ENCODE results near the gene ADGRA3.
"Not testable (repeated sequence)": the region's sequence is repeated elsewhere in the genome, so short reads cannot be mapped to it uniquely, and the experiment has no call there.

The ADGRA3 gene

GRCh38 chr4:22477813-22478182 lies 38.1 kb downstream of the ADGRA3 start:
- no peaks in the 10 kb centered on the region for H3K9me3 ChIP-seq (ENCODE audit: severe bottlenecking)
- H3K27me3 ChIP-seq (ENCODE audit: insufficient read depth, low read depth, severe bottlenecking) = no peaks in the 10 kb centered on the region
- DNase-seq = no peak
- H3K27ac ChIP-seq = no peak overlapping the region
- no peak overlapping the region for H3K4me3 ChIP-seq (ENCODE audit: low read depth, low read length)
- peaks cover 10% of the 10 kb centered on the region for H3K36me3 ChIP-seq
- TF ChIP-seq CTCF (IDR thresholded peaks at IDR 0.05; ENCODE audit: low read depth, low read length) = no peak

GRCh38 chr4:22477136-22477812 lies 38.6 kb downstream of the ADGRA3 start:
- no peaks in the 10 kb centered on the region for H3K9me3 ChIP-seq (ENCODE audit: severe bottlenecking)
- peaks cover 10% of the 10 kb centered on the region for H3K36me3 ChIP-seq
- H3K27me3 ChIP-seq (ENCODE audit: insufficient read depth, low read depth, severe bottlenecking) = no peaks in the 10 kb centered on the region
- TF ChIP-seq CTCF (IDR thresholded peaks at IDR 0.05; ENCODE audit: low read depth, low read length) = no peak
- DNase-seq = no peak
- H3K27ac ChIP-seq = no peak overlapping the region
- H3K4me3 ChIP-seq (ENCODE audit: low read depth, low read length) = no peak overlapping the region

GRCh38 chr4:22476011-22476410 lies 39.9 kb downstream of the ADGRA3 start:
- H3K4me3 ChIP-seq (ENCODE audit: low read depth, low read length) = no peak overlapping the region

GRCh38 chr4:22475311-22475646 lies 40.6 kb downstream of the ADGRA3 start:
- H3K36me3 ChIP-seq = peaks cover 27% of the 10 kb centered on the region
- H3K4me3 ChIP-seq (ENCODE audit: low read depth, low read length); H3K27ac ChIP-seq; DNase-seq; H3K9me3 ChIP-seq (ENCODE audit: severe bottlenecking); H3K27me3 ChIP-seq (ENCODE audit: insufficient read depth, low read depth, severe bottlenecking): not testable (repeated sequence)

More at GRCh38 chr4:22476011-22476410, 39.9 kb downstream of the ADGRA3 start:
- no peak for DNase-seq
- no peak for TF ChIP-seq CTCF (IDR thresholded peaks at IDR 0.05; ENCODE audit: low read depth, low read length)
- no peaks in the 10 kb centered on the region for H3K27me3 ChIP-seq (ENCODE audit: insufficient read depth, low read depth, severe bottlenecking)
- no peaks in the 10 kb centered on the region for H3K9me3 ChIP-seq (ENCODE audit: severe bottlenecking)
- H3K36me3 ChIP-seq = peaks cover 20% of the 10 kb centered on the region
- no peak overlapping the region for H3K27ac ChIP-seq

- TF ChIP-seq CTCF (IDR thresholded peaks at IDR 0.05; ENCODE audit: low read depth, low read length) = no peak
- no peaks in the 10 kb centered on the region for H3K9me3 ChIP-seq (ENCODE audit: severe bottlenecking)
- H3K27ac ChIP-seq = no peak overlapping the region
- H3K4me3 ChIP-seq (ENCODE audit: low read depth, low read length) = no peak overlapping the region
- no peak for DNase-seq
- H3K27me3 ChIP-seq (ENCODE audit: insufficient read depth, low read depth, severe bottlenecking) = no peaks in the 10 kb centered on the region
- peaks cover 30% of the 10 kb centered on the region for H3K36me3 ChIP-seq
Measured at GRCh38 chr4:22474636-22475310, 41.1 kb downstream of the ADGRA3 start.

- no peak for TF ChIP-seq CTCF (IDR thresholded peaks at IDR 0.05; ENCODE audit: low read depth, low read length)
- Histone ChIP-seq H3K9me3 (ENCODE audit: severe bottlenecking) (no peaks in the 10 kb centered on the region), H3K36me3 (peaks cover 38% of the 10 kb centered on the region), H3K4me3 (ENCODE audit: low read depth, low read length) (no peak overlapping the region), H3K27ac (no peak overlapping the region), H3K27me3 (ENCODE audit: insufficient read depth, low read depth, severe bottlenecking) (no peaks in the 10 kb centered on the region)
- DNase-seq = no peak
Measured at GRCh38 chr4:22473268-22473667, 42.6 kb downstream of the ADGRA3 start.
